Suppressor macrophage treated with lipopolysaccharide for 1 hour (primary cell): ENCODE data around the gene ZBTB32.
A peak's percentile ranks its signal among the peaks of the same experiment; 100 is the strongest.

Experiments
- DNase-seq, 3 donors: peaks; one replicate each; pipeline ENCODE4 v3.0.0-alpha.2; 2020 to 2022

Gene ZBTB32

DNA sequence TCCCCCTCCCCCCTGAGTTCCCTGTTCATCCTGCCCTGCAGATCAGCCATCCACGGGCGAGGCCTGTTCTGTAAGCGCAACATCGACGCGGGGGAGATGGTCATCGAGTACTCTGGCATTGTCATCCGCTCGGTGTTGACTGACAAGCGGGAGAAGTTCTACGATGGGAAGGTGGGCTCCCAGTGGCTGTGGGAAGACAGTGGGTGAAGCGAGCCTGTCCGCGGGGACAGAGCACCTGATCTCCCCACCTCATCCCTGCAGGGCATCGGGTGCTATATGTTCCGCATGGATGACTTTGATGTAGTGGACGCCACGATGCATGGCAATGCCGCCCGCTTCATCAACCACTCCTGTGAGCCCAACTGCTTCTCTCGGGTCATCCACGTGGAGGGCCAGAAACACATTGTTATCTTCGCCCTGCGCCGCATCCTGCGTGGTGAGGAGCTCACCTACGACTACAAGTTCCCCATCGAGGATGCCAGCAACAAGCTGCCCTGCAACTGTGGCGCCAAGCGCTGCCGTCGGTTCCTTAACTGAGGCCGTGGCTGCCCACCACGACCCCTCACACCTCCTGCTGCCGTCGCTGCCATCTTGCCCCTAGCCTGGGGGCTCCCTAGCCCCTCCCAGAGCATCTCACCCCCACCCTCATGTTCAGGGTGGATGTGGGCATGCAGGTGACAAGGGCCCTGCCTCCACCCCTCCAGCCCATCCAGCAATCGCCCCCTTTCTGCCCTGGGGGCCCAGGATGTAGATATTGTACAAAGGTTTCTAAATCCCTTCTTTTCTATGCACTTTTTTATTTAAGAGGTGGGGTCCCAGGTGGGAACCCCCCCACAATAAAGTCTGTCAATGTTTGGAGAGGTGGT is 33.9 kb downstream of the ZBTB32 start:
- DNase-seq: no peak

DNA sequence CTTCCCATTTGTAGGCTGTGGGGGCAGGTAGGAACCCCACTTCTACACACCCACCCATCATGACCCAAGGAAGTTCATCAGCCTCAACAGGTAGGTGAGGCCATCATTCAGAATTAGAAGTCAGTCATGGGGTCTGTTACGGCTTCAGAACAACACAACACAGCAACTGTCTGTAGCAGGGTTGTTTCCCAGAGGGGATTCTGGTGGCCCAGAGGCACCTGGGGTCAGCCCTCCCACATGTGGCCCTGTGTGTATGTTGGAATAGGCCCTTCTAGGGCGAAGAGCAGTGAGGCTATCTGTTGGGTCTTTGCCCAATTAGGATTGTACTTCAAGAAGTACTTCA is 34.5 kb downstream of the ZBTB32 start:
- DNase-seq: no peak

DNA sequence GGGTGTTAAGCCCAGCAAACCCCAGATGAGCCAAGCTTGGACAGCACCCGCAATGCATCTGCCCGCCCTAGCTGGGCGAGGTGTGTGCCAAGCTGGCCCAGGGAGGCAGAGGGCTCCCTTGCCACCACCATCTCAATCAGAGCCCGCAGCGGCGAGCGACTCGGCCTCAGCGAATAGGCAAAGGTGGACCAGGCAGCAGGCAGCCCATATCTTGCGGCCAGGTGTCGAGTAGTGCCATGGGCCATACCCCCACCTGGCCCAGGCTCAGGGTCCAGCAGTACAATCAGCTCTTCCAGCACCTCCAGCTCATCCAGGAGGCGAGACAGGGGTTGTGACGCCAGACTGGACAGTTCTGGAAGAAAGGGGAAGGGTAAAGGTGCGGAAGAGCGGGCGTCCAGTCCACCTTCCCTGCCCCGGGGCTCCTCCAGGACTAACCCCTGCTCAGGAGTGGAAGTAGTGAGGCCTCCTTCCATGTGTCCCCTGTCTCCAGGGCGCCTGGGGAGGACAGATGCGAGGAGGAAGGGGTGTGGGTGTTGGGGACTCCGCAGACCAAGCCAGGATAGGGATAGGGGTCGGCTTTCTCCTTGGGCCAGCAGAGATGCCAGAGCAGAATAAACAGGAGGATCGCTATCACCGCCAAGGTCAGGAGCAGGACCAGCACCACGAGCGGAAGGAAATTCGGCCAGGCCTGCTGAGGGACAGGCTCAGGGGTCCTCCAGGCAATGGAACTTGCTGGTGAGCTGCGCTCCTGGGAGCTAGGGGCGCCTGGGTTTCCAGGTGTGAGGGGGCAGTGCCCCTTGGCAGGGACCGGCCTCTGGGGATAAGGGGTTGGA is 35.1 kb downstream of the ZBTB32 start:
- no peak for DNase-seq

DNA sequence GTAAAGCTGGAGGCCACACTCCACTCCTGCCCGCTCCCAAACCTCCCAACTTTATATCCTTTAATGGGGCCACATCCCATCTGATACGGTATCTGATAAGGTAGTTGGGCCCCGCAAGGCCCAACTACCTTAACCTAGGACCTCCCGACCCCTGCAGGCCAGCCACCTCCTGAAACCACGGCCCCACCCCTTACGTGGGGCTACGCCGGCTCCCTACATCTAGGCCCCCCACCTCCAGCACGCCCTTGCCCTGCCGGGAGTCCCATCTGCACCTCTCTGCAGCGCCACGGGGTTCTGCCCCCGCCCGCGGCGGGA is 35.7 kb downstream of the ZBTB32 start:
- DNase-seq: no peak

DNA sequence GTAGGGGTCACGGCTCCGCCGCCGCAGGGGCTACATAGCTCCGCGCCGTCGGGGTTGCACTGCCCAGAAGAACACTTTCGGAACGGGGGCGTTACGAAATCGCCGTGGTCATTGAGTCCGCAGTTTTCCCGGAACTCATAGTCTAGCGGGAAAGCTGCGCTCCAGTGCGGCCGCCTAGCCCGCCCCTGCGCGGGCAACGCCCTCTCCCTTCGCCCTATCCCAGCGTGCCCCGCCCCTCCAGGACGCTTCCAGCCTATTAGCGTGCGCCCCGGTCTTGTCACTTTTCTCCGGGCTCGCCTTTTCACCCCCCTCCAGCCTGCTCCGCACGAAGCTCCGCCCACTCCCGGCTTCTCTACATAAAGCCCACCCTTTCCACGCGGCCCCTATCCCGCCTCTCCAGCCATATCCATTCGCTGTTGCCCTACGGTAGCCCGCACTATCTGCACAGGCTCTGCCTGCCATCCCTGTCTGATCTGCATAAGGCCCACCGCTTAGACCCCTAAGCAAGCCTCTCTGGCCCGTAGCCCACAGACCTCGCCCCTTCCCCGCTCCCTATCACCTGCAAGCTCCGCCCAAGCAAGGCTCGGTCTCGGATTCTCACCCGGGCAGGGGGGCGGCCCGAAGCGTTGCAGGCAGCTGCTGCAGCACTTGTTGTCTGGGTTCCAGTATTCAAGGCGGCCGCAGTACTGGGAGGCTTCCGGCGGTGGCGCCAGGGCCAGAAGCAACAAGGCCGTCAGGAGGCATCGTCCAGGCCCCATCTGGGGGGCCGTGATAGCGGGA is 36.3 kb downstream of the ZBTB32 start:
- peak; percentile 99 for DNase-seq

DNA sequence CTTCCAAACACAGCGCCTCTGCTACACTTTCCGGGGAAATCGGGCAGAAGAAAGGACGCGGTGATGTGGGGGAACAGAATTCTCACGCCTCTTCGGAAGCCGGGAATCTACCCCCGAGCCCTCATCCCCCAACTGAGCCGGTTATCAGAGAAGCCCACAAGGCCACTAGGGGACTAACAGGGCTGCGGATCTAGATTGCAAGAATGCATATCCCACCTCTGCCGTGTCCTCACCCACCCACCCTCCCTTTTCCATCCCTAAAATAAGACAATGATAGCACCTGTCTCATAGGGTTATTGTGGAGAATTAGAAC is 36.8 kb downstream of the ZBTB32 start:
- DNase-seq: no peak

DNA sequence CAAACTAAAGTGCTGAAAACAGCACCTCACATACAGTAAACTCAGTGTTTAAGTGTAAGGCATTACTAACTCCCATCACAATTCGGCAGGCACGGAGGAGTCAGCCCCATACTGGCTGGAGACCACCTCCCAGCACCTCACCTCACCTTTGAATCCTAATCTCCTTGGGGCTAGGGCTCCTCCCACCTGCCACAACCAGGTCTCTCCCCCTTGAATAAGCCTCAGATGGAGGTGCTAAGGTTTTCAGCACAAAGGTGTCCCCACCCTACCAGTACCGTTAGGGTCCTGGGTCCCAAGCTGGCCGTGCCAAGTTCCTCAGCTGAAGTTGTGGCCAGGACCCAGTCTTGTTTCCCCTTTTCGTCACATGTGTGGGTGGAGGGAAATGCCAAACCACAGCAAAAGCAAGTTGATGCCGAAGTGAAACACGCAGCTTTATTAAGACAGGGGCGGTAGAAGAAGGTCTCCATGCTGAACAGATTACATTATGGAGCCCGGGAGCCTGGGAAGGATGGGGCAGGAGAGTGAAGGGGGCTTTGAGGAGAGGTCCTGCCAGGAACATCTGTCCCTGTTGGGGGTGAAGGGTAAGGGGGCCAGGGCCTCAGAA is 37.9 kb downstream of the ZBTB32 start, which contains the start of gene IGFLR1:
TSS of gene IGFLR1 (minus strand) at position 332 of the 604 bp plus-strand sequence. CDS start 1,272 bp downstream, outside the sequence.
- DNase-seq: peak; percentile 90 to 96 (median 94)

DNA sequence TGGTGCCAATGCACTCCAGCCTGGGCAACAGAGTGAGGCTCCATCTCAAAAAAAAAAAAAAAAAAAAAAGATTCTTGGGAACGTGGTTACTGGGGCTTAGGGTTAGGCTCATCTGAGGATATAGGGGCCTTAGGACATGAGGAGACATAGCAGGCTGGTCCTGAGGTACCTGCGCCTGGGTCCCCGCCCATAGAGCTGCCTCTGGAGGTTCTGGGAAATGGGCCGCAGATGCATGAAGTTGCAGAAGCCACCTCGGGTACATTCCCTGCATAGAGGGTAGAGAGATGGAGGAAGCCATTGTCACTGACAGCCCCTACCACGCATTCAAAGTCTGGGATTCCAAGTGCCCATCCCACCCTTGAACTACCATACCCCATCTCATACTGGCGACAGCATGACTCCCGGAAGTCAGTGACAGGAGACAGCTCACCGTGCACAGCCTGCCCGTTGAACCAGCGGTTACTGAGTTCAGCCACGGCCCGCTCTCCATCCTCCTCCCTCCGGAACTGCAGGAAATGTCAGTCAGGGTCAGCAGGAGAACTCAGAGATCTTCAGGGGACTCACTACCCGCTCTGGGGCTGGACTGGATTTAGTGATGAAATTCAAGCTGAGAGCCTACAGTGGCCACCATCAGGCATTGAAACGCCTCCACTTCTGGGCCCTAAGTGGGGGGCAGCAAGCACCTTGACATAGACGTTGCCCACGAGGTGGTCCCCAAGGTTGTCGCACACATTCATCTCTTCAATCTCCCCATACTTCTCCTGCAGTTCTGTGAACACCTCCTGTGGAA is 39.5 kb downstream of the ZBTB32 start:
- no peak for DNase-seq

DNA sequence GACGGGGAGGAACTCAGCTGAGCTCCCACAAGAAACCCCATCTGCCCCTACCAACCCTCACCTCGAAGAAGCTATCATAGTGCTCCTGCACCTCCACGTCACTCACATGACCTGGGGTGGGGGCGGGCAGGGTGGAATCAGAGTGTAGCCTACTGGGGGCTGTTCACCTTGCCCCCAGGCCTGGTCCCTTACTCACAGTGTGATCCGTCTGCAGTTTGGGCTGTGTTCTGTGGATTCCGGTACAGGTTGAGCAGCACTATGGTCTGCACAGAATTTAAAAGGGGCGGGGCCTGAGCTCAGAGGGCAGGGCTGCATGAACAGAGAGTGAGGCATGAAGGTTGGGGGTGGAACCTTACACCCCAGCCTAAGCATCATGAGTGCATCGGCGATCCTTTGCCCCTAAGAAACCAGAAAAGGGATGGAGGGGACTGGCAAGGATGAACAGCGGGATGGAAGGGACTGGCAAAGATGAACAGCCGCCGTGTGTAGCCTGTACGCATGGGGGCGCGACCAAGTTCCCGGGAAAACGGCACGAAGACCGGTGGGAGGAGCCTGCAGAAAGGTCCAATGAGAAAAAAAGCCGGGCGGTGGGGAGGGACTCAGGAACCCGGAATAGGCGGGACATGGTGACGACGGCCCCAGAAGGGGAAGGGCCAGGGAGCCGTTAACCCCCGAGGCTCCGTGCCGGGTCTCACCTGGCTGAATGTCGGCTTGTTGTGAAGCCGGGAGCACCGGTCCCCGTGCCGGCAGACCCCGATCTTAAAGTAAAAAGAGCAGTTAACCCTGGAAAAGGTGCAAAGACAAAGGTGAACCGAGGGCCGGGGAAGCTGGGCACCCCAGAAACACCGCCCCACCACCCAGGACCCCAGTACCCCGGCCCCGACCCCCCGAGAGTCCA is 40.3 kb downstream of the ZBTB32 start:
- DNase-seq: peak; percentile 98

DNA sequence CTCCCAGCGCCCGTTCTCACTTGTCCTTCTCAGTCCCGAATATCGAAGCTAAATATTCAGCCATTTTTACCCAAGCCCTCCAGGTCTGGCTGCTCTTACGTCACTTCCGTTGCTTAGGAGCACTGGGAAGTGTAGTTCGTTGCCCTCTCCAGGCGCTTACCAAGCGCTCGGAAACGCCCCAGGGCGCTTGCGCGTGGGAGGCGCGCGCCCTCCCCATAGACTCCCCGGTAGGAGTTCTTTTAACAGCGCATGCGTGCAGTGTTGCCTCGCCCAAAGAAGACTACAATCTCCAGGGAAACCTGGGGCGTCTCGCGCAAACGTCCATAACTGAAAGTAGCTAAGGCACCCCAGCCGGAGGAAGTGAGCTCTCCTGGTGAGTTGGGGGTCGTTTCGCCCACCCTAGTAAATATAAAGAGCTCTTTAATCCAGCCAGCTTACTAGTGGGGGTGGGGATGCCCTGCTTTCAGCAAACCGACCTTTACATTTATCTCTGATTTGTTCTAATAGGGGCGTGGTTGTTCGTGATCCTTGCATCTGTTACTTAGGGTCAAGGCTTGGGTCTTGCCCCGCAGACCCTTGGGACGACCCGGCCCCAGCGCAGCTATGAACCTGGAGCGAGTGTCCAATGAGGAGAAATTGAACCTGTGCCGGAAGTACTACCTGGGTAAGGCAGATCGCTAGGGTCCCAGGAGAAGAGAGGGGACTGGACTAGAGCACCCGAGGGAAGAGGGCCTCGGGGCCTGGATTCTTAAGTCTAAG is 41.1 kb downstream of the ZBTB32 start, which contains the start of the genes PSENEN and U2AF1L4:
TSS of gene PSENEN (plus strand) at position 324 of the 759 bp plus-strand sequence. CDS start at position 604, 280 bp downstream.
TSS of gene U2AF1L4 (minus strand) at position 91 of the 759 bp plus-strand sequence. CDS start at position 64, 27 bp downstream.
- DNase-seq: peak; percentile 99 to 100 (median 100)

DNA sequence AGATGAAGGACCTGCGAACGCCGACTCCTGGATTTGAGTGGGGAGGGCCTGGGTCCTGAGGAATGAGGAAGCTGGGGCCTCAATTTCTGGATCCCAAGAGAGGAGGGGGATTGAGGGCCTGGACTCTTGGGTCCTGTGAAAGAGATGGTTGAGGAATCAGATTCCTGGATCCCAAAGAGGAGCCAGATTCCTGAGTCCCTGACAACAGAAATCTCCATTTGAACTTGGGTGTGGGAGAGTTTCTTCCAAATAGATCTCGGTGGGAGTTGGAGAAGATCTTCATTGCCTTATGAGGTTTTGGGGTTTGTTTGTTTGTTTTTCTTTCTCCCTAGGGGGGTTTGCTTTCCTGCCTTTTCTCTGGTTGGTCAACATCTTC is 41.7 kb downstream of the ZBTB32 start:
- no peak for DNase-seq

DNA sequence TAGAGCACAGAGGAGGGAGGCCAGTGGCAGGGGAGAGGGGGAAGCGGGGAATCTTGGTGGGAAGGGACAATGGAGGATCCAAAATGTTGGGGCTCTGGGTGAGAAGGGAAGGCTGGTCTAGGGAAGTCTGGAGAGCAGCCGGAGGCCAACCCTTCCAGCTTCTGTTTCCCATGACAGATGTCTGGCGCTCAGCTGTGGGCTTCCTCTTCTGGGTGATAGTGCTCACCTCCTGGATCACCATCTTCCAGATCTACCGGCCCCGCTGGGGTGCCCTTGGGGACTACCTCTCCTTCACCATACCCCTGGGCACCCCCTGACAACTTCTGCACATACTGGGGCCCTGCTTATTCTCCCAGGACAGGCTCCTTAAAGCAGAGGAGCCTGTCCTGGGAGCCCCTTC is 42.2 kb downstream of the ZBTB32 start:
- peak in 2 of 3 donors; percentile 22 to 26 for DNase-seq

DNA sequence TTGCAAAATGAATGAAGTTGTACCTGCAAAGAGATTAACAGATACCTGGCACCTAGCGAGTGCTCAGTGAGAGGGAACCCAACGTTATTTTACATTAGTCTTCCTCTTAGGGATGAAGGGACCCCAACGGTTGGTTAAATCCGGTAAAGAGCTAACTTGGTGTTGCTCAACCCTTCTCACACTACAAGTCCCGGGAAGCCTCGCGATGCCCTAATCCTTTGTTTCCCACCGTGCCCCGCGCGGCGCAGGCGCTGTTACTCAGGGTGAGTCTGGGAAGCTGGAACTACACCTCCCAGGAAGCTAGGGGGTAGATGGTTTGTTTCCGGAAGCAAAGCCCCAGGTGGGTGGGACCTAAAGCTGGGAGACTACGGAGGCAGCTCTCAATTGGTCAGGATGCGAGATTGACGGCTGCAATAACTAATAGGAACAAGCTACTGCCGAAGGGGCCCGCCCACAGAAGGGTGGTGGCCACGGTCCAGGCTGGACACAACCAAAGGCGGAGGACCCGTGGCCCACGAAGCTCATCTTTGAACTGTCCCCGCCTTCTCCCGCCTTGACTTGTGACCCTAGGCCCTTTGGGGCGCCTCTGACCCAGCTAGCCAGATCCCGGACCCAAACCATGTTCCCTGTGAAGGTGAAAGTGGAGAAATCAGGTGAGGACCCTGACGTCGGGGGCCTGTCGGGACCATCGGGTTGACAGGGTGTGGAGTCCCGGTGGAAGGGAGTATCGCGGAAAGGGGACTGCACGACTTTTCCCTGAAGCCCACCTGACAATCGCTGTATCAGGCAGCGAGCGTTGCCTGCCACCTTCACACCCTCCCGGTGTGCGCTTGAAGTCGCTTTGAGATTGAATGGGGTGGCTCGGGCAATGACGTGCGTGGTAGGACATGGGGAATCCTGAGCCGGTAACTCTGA is 44.0 kb downstream of the ZBTB32 start, which contains the start of gene LIN37:
TSS of gene LIN37 (plus strand) at position 471 of the 915 bp plus-strand sequence. CDS start at position 620, 149 bp downstream.
- peak; percentile 99 to 100 (median 100) for DNase-seq

DNA sequence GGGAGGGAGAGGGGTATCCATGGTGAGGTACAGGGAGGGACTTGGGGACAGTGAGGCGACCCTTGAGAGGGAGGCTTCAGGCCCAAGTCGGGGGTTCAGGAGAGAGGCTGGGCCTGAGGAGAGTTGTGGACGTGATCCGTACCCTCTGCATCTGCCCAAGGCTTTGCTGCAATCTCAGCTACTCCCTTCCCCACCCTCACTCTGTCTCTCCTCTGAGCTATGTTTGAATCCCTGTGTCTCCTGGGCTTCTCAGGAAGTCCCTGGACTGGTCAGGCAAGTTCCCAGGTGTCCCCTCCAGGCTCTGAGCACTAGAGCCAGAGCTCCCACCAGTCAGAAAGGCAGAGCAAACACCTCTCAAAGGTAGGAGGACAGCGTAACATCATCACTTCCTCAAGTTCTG is 45.8 kb downstream of the ZBTB32 start:
- no peak for DNase-seq

DNA sequence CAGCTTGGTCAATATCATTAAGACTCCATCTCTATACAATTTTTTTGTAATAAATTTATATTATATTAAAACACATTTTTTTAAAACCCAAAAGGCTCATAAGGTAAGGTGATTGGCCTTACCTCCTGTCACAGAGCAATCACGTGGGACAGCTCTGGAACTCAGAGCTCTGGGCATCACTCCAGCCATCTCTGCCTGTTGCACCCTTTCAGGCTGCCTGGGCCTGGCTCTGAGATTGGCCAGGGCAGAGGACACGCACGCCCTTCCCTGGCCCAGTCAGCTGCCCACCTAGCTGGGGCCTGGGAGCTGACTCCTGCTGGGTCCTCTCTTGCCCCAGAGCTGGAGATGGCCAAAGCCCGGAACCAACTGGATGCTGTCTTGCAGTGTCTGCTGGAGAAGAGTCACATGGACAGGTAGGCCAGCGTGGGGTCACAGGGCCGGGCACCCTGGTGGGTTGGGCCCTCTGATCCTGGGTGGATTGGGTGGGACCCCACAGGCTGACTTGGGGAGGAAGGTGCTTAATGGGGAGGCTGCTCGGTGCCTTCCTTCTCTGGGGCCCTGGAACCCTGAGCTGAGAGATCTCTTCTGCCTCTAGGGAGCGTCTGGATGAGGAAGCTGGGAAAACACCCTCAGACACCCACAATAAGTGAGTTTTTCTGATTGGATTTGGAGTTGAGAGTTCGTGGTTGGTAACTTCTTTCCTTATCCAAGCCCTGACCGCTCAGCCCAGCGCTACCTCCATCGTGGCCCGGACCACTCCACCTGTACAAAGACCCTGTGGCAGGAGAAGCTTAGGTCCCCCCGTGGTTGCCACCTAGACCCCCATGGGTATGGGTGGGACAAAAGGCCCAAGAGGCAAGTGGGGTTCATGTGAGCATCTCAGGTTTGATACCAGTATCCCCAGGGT is 47.7 kb downstream of the ZBTB32 start:
- DNase-seq: peak; percentile 30 to 46 (median 45)

DNA sequence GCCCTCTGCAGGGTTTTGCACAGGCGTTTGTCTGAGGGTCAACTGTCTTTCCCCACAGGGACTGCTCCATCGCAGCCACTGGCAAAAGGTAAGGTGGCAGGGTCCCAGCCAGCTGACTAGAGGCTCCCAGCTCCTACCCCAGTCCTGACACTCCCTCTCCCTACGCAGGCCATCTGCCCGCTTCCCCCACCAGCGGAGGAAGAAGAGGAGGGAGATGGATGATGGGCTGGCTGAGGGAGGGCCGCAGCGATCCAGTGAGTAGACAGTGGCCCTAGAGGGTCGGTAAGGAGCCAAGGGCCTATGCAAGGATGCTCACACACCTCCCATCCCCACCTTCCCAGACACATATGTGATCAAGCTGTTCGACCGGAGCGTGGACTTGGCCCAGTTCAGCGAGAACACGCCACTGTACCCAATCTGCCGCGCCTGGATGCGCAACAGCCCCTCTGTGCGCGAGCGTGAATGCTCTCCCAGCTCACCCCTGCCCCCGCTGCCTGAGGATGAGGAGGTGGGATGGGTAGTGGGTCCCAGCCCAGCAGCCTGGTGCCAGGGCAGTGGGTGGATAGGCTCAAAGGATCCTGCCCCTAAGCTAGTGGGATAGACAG is 48.5 kb downstream of the ZBTB32 start:
- DNase-seq: no peak
